HCT116 (cell line): Measurements from ENCODE around the gene CKAP4. TPM values are rescaled to one million over a fixed set of nuclear protein-coding genes. Genes with fewer than 3 reads are reported as not detected.

Experiments used
- ATAC-seq: fragments of 200-7000 bp; cut with Tn5 transposase; 2 replicates; pipeline ENCODE4 v1.9.1; 2020; ENCODE audit warnings: mild to moderate bottlenecking, moderate library complexity
- BruUV-seq: library from RNA; stranded (reverse); fragments of 400-500 nt; replicated peaks from 2 replicates; lab custom pipeline; 2021; lab: Mats Ljungman, UMichigan
- CTCF ChIA-PET: fragments of 300-600 bp; sonication (Branson Sonifier 250); formaldehyde crosslinking; loops from one replicate; lab custom pipeline; 2021; ENCODE audit warnings: antibody characterized with exemption; lab: Charles Lee
- POLR2A ChIA-PET: fragments of 300-600, 350-600 bp; sonication (Branson Sonifier 250); formaldehyde crosslinking; loops from one replicate; lab custom pipeline; 2021; ENCODE audit warnings: antibody characterized with exemption; lab: Charles Lee
- RAD21 ChIA-PET, 2 experiments: fragments of 300-600 bp; sonication (Branson Sonifier 250); formaldehyde crosslinking; loops; one replicate each; lab custom pipeline; 2023; ENCODE audit warnings: low total read pairs in 2 of 2; ENCODE audit not compliant: uncharacterized antibody in 2 of 2, unreplicated experiment in 2 of 2, low non-redundant PET in 1 of 2; lab: Charles Lee
- DNase-seq: peaks from one replicate; pipeline ENCODE4 v3.0.0-alpha.2; 2010; ENCODE audit warnings: low read depth, low spot score
- H2AFZ ChIP-seq: fragments of 200-600 bp; shearing (Covaris generic), sonication (generic); 2 replicates; pipeline ENCODE4 v1.6.1; 2017; ENCODE audit warnings: low read depth, mixed run types, mixed read lengths, antibody characterized with exemption, low read length; ENCODE audit not compliant: poor library complexity, severe bottlenecking
- H3K27ac ChIP-seq: 2 replicates; pipeline ENCODE4 v1.5.1; 2012; ENCODE audit warnings: low read depth, low read length
- H3K27me3 ChIP-seq: fragments of 200-600 bp; sonication (generic); 2 replicates; pipeline ENCODE4 v1.6.1; 2016; ENCODE audit warnings: mixed run types, low read length, mixed read lengths; ENCODE audit not compliant: insufficient read depth
- H3K36me3 ChIP-seq, 2 experiments: fragments of 200-500 bp in 1 of 2; fragments of 200-600 bp in 1 of 2; sonication (Bioruptor generic) in 1 of 2; sonication (generic) in 1 of 2; 2 replicates each; pipeline versions ENCODE4 v1.5.1 to v1.6.1; 2014 to 2016; ENCODE audit warnings: low read length in 2 of 2, inconsistent platforms in 1 of 2, mixed read lengths in 1 of 2, mixed run types in 1 of 2; ENCODE audit not compliant: insufficient read depth in 2 of 2, control insufficient read depth in 1 of 2
- H3K4me1 ChIP-seq, 2 experiments: fragments of 200-600 bp in 1 of 2; sonication (generic) in 1 of 2; 2 replicates each; pipeline versions ENCODE4 v1.5.1 to v1.6.1; 2012 to 2017; ENCODE audit warnings: low read length in 2 of 2, inconsistent platforms in 1 of 2, mild to moderate bottlenecking in 1 of 2, mixed read lengths in 1 of 2, mixed run types in 1 of 2, moderate library complexity in 1 of 2; ENCODE audit not compliant: insufficient read depth in 2 of 2, control insufficient read depth in 1 of 2
- H3K4me2 ChIP-seq: fragments of 200-600 bp; sonication (generic); 2 replicates; pipeline ENCODE4 v1.6.1; 2017; ENCODE audit warnings: mixed run types, low read length, mixed read lengths
- H3K4me3 ChIP-seq, 2 experiments: fragments of 200-600 bp in 1 of 2; sonication (generic) in 1 of 2; replicated peaks in 1 of 2; 2 replicates each; pipeline ENCODE4 v1.5.1; 2011 to 2016; ENCODE audit warnings: low read length in 2 of 2, control low read depth in 1 of 2, low read depth in 1 of 2, mild to moderate bottlenecking in 1 of 2, mixed read lengths in 1 of 2, mixed run types in 1 of 2
- H3K79me2 ChIP-seq: fragments of 200-600 bp; sonication (generic); 2 replicates; pipeline ENCODE4 v1.6.1; 2017; ENCODE audit warnings: mild to moderate bottlenecking, mixed run types, low read length, moderate library complexity, mixed read lengths; ENCODE audit not compliant: insufficient read depth
- H3K9ac ChIP-seq: fragments of 200-600 bp; sonication (generic); 2 replicates; pipeline ENCODE4 v1.6.1; 2016; ENCODE audit warnings: low read length, mixed read lengths
- H3K9me2 ChIP-seq: fragments of 200-600 bp; sonication (generic), shearing (Covaris generic); 2 replicates; pipeline ENCODE4 v1.6.1; 2017; ENCODE audit warnings: mixed run types, mild to moderate bottlenecking, moderate library complexity; ENCODE audit not compliant: insufficient read depth
- H3K9me3 ChIP-seq, 2 experiments: fragments of 200-500 bp in 1 of 2; fragments of 200-600 bp in 1 of 2; sonication (Bioruptor generic) in 1 of 2; sonication (generic) in 1 of 2; 2 replicates each; pipeline ENCODE4 v1.6.1; 2014 to 2017; ENCODE audit warnings: low read length in 2 of 2, mixed read lengths in 2 of 2, inconsistent platforms in 1 of 2, low read depth in 1 of 2, mild to moderate bottlenecking in 1 of 2, mixed run types in 1 of 2, moderate library complexity in 1 of 2; ENCODE audit not compliant: control insufficient read depth in 1 of 2, insufficient read depth in 1 of 2
- H4K20me1 ChIP-seq: fragments of 200-600 bp; sonication (generic), shearing (Covaris generic); 2 replicates; pipeline ENCODE4 v1.6.1; 2017; ENCODE audit warnings: mixed run types, mild to moderate bottlenecking, moderate library complexity; ENCODE audit not compliant: insufficient read depth
- ATF3 ChIP-seq: IDR thresholded peaks from 2 replicates; pipeline ENCODE4 v1.6.1; 2012
- CBX3 ChIP-seq: IDR thresholded peaks from 2 replicates; pipeline ENCODE4 v1.6.1; 2012; ENCODE audit warnings: low read depth
- CEBPB ChIP-seq: IDR thresholded peaks from 2 replicates; pipeline ENCODE4 v1.6.1; 2012; ENCODE audit warnings: low read depth
- CTCF ChIP-seq, 3 experiments: fragments of 200-600 bp in 1 of 3; sonication (generic) in 1 of 3; IDR thresholded peaks in 2 of 3; conservative IDR thresholded peaks in 1 of 3; 2 replicates each; pipeline ENCODE4 v1.5.1; 2012 to 2017; ENCODE audit warnings: low read depth in 2 of 3, low read length in 2 of 3, antibody characterized with exemption in 1 of 3, borderline replicate concordance in 1 of 3, control low read depth in 1 of 3, mild to moderate bottlenecking in 1 of 3, mixed read lengths in 1 of 3, mixed run types in 1 of 3, moderate library complexity in 1 of 3; ENCODE audit not compliant: insufficient read depth in 1 of 3
- EZH2 ChIP-seq: fragments of 200-600 bp; sonication (generic); IDR thresholded peaks from 2 replicates; pipeline ENCODE4 v1.6.1; 2017; ENCODE audit warnings: antibody characterized with exemption, mixed run types
- EZH2phosphoT487 ChIP-seq: fragments of 200-600 bp; IDR thresholded peaks from 2 replicates; pipeline ENCODE4 v1.6.1; 2018; ENCODE audit warnings: antibody characterized with exemption, borderline replicate concordance
- JUND ChIP-seq: IDR thresholded peaks from 2 replicates; pipeline ENCODE4 v1.6.1; 2012
- POLR2A ChIP-seq: IDR thresholded peaks from 2 replicates; pipeline ENCODE4 v1.7.0; 2011; ENCODE audit warnings: borderline replicate concordance; ENCODE audit not compliant: insufficient read depth, insufficient read length; ENCODE audit errors: extremely low read depth
- RAD21 ChIP-seq: IDR thresholded peaks from 2 replicates; pipeline ENCODE4 v1.6.1; 2012; ENCODE audit warnings: low read depth, mild to moderate bottlenecking
- SIN3A ChIP-seq: IDR thresholded peaks from 2 replicates; pipeline ENCODE4 v1.6.1; 2012; ENCODE audit warnings: low read depth
- SRF ChIP-seq: IDR thresholded peaks from 2 replicates; pipeline ENCODE4 v1.6.1; 2012; ENCODE audit warnings: low read depth
- TCF7L2 ChIP-seq: IDR thresholded peaks from 2 replicates; pipeline ENCODE4 v1.7.0; 2011; ENCODE audit warnings: borderline replicate concordance, inconsistent platforms; ENCODE audit not compliant: insufficient read depth, insufficient read length; ENCODE audit errors: extremely low read depth
- YY1 ChIP-seq: IDR thresholded peaks from 2 replicates; pipeline ENCODE4 v1.6.1; 2011; ENCODE audit warnings: low read length, low read depth, moderate library complexity, mild to moderate bottlenecking; ENCODE audit not compliant: insufficient replicate concordance; ENCODE audit errors: extremely low read depth
- ZFX ChIP-seq: fragments of 450-650 bp; IDR thresholded peaks from 2 replicates; pipeline ENCODE4 v1.6.1; 2017
- ZNF274 ChIP-seq: fragments of 200-500 bp; sonication (Bioruptor generic); IDR thresholded peaks from 2 replicates; pipeline ENCODE4 v1.6.1; 2014; ENCODE audit warnings: mild to moderate bottlenecking, low read depth, low read length, inconsistent platforms
- intact Hi-C: fragments of 100-400 bp; cut with micrococcal nuclease; formaldehyde crosslinking; loops from 2 replicates; pipeline ENCODE4 v1.10.0; 2022
- total RNA-seq: library from RNA; stranded (reverse); gene quantifications from one replicate; pipeline ENCODE4 v1.2.1, GENCODE V29; 2021; ENCODE audit not compliant: unreplicated experiment
- TF ChIP-seq, protein P1 (sequence below): IDR thresholded peaks from 2 replicates; pipeline ENCODE4 v1.6.1; 2012; ENCODE audit warnings: low read depth

The CKAP4 gene
- total RNA-seq, 1 experiment from 2014 or later = 45.9 TPM

DNA sequence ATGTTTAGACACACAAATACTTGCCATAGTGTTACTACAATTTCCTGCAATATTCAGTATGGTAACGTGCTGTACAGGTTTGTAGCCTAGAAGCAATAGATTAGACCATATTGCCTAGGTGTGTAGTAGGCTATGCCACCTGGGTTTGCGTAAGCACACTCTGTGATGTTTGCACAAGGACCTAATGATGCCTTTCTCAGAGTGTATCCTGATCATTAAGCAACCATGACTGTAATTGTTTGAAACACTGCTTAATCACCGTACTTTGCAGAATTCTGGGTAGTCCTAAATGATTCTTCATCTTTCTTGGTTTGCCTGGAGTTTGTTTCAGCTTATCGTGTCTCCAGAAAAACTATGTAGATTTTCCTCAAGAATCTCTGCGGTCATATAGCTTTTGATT lies 43.5 kb upstream of the CKAP4 start:
- Histone ChIP-seq H3K27ac (no peak overlapping the region), H3K9me2 (no peaks in the 10 kb centered on the region), H3K9ac (no peak overlapping the region), H3K79me2 (no peaks in the 10 kb centered on the region), H3K9me3 (no peaks in the 10 kb centered on the region), H3K36me3 (no peaks in the 10 kb centered on the region), H3K4me2 (no peak overlapping the region), H3K4me1 (peaks cover 7 to 25% of the 10 kb centered on the region in 2 experiments), H4K20me1 (no peaks in the 10 kb centered on the region), H3K27me3 (no peaks in the 10 kb centered on the region), H2AFZ (no peak overlapping the region), H3K4me3 (no peak overlapping the region)
- ATAC-seq = no peak
- RAD21 ChIA-PET = no interaction called here
- CTCF ChIA-PET = interaction anchor here (0.9 kb wide), 1 partner anchor 54 kb away, joined by 5 read pairs; no protein-coding TSS in a partner anchor
- TF ChIP-seq SIN3A (no peak), EZH2 (no peak), RAD21 (no peak)
- intact Hi-C loops = no loop called here
- no peak for DNase-seq
- no TSS peak for BruUV-seq
- POLR2A ChIA-PET = interaction anchor here (0.6 kb wide), 1 partner anchor 399 kb away, joined by 3 read pairs; no protein-coding TSS in a partner anchor

- H3K4me1 ChIP-seq = peaks cover 7 to 19% of the 10 kb centered on the region in 2 experiments
- TF ChIP-seq JUND (no peak), EZH2phosphoT487 (no peak), CBX3 (no peak), CEBPB (no peak), POLR2A (no peak), CTCF (IDR thresholded peaks at IDR 0.05 in 2 of 3, conservative IDR thresholded peaks at IDR 0.05 in 1 of 3; ENCODE audit: borderline replicate concordance in 1 of 3, insufficient read depth in 1 of 3, low read depth in 2 of 3, low read length in 2 of 3) (no peak), SRF (no peak), ATF3 (no peak), ZFX (no peak), ZNF274 (no peak), EZH2 (no peak), TCF7L2 (no peak), SIN3A (no peak), YY1 (no peak)
- TF ChIP-seq, protein P1, sequence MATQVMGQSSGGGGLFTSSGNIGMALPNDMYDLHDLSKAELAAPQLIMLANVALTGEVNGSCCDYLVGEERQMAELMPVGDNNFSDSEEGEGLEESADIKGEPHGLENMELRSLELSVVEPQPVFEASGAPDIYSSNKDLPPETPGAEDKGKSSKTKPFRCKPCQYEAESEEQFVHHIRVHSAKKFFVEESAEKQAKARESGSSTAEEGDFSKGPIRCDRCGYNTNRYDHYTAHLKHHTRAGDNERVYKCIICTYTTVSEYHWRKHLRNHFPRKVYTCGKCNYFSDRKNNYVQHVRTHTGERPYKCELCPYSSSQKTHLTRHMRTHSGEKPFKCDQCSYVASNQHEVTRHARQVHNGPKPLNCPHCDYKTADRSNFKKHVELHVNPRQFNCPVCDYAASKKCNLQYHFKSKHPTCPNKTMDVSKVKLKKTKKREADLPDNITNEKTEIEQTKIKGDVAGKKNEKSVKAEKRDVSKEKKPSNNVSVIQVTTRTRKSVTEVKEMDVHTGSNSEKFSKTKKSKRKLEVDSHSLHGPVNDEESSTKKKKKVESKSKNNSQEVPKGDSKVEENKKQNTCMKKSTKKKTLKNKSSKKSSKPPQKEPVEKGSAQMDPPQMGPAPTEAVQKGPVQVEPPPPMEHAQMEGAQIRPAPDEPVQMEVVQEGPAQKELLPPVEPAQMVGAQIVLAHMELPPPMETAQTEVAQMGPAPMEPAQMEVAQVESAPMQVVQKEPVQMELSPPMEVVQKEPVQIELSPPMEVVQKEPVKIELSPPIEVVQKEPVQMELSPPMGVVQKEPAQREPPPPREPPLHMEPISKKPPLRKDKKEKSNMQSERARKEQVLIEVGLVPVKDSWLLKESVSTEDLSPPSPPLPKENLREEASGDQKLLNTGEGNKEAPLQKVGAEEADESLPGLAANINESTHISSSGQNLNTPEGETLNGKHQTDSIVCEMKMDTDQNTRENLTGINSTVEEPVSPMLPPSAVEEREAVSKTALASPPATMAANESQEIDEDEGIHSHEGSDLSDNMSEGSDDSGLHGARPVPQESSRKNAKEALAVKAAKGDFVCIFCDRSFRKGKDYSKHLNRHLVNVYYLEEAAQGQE = no peak
- H3K9ac ChIP-seq = no peak overlapping the region
- ATAC-seq = no peak
- no peak for DNase-seq
- H3K79me2 ChIP-seq = no peaks in the 10 kb centered on the region
- CTCF ChIA-PET = interaction anchor here (0.9 kb wide), 1 partner anchor 54 kb away, joined by 5 read pairs; no protein-coding TSS in a partner anchor
- H3K36me3 ChIP-seq = no peaks in the 10 kb centered on the region
- H3K4me3 ChIP-seq = no peak overlapping the region
- no peak overlapping the region for H3K4me2 ChIP-seq
- no peak overlapping the region for H2AFZ ChIP-seq
- H3K9me3 ChIP-seq = no peaks in the 10 kb centered on the region
- H3K27me3 ChIP-seq = no peaks in the 10 kb centered on the region
- RAD21 ChIA-PET = no interaction called here
- POLR2A ChIA-PET = interaction anchor here (0.6 kb wide), 1 partner anchor 398 kb away, joined by 3 read pairs; no protein-coding TSS in a partner anchor
- no peak overlapping the region for H3K27ac ChIP-seq
- intact Hi-C loops = no loop called here
- no peaks in the 10 kb centered on the region for H3K9me2 ChIP-seq
- no peaks in the 10 kb centered on the region for H4K20me1 ChIP-seq
- no TSS peak for BruUV-seq
These were observed 42.8 kb upstream of the CKAP4 start for GRCh38 chr12:106290666-106291065.
